ES-I3 (cell line): ENCODE results near the gene S100A6.

ENCODE experiments used
- H3K36me3 ChIP-seq: 2 replicates; pipeline ENCODE4 v1.6.1; 2013; ENCODE audit warnings: mild to moderate bottlenecking, low read length, control low read depth, moderate library complexity; ENCODE audit not compliant: insufficient read depth
- H3K4me1 ChIP-seq: 2 replicates; pipeline ENCODE4 v1.6.1; 2013; ENCODE audit warnings: mild to moderate bottlenecking, control low read depth, low read length; ENCODE audit not compliant: insufficient read depth
- H3K9ac ChIP-seq: 2 replicates; pipeline ENCODE4 v1.6.1; 2013; ENCODE audit warnings: low read depth, mild to moderate bottlenecking, low read length, moderate library complexity
- H3K9me3 ChIP-seq: 2 replicates; pipeline ENCODE4 v1.6.1; 2013; ENCODE audit warnings: mild to moderate bottlenecking, low read length, moderate library complexity; ENCODE audit not compliant: control insufficient read depth, insufficient read depth

Gene S100A6

GRCh38 chr1:153553830-153554541 lies 18.2 kb upstream of the S100A6 start:
- no peaks in the 10 kb centered on the region for H3K36me3 ChIP-seq
- H3K9ac ChIP-seq, result no peak overlapping the region
- H3K4me1 ChIP-seq, result peaks cover 31% of the 10 kb centered on the region
- no peaks in the 10 kb centered on the region for H3K9me3 ChIP-seq

GRCh38 chr1:153553096-153553495 lies 17.3 kb upstream of the S100A6 start:
- H3K9ac ChIP-seq, result no peak overlapping the region
- no peaks in the 10 kb centered on the region for H3K9me3 ChIP-seq
- H3K36me3 ChIP-seq, result no peaks in the 10 kb centered on the region
- H3K4me1 ChIP-seq, result peaks cover 38% of the 10 kb centered on the region

- peaks cover 43% of the 10 kb centered on the region for H3K4me1 ChIP-seq
- no peaks in the 10 kb centered on the region for H3K9me3 ChIP-seq
- no peaks in the 10 kb centered on the region for H3K36me3 ChIP-seq
- H3K9ac ChIP-seq, result no peak overlapping the region
Observed at GRCh38 chr1:153552335-153552734, 16.5 kb upstream of the S100A6 start.

GRCh38 chr1:153550827-153551500 lies 15.2 kb upstream of the S100A6 start:
- Histone ChIP-seq H3K36me3 (no peaks in the 10 kb centered on the region), H3K4me1 (peaks cover 55% of the 10 kb centered on the region), H3K9me3 (no peaks in the 10 kb centered on the region), H3K9ac (no peak overlapping the region)

GRCh38 chr1:153550398-153550758 lies 14.6 kb upstream of the S100A6 start:
- H3K9ac ChIP-seq, result no peak overlapping the region
- no peaks in the 10 kb centered on the region for H3K36me3 ChIP-seq
- H3K9me3 ChIP-seq, result no peaks in the 10 kb centered on the region
- H3K4me1 ChIP-seq, result peaks cover 59% of the 10 kb centered on the region

- no peaks in the 10 kb centered on the region for H3K36me3 ChIP-seq
- H3K9me3 ChIP-seq, result no peaks in the 10 kb centered on the region
- peaks cover 62% of the 10 kb centered on the region for H3K4me1 ChIP-seq
- H3K9ac ChIP-seq, result no peak overlapping the region
Observed at GRCh38 chr1:153549741-153550397, 14.1 kb upstream of the S100A6 start.

- Histone ChIP-seq H3K4me1 (peaks cover 67% of the 10 kb centered on the region), H3K36me3 (no peaks in the 10 kb centered on the region), H3K9me3 (no peaks in the 10 kb centered on the region), H3K9ac (no peak within 1 kb of the TSS)
Observed at GRCh38 chr1:153548722-153549688, 13.2 kb upstream of the S100A6 start, which contains the start of gene S100A3. Gene S100A3 (minus strand): TSS chr1:153549258. CDS start chr1:153548485, 773 bp downstream.

GRCh38 chr1:153547560-153548551 lies 12.1 kb upstream of the S100A6 start:
- Histone ChIP-seq H3K4me1 (peaks cover 60% of the 10 kb centered on the region), H3K9me3 (no peaks in the 10 kb centered on the region), H3K36me3 (no peaks in the 10 kb centered on the region), H3K9ac (no peak overlapping the region)

- Histone ChIP-seq H3K9ac (no peak overlapping the region), H3K9me3 (no peaks in the 10 kb centered on the region), H3K36me3 (no peaks in the 10 kb centered on the region), H3K4me1 (peaks cover 69% of the 10 kb centered on the region)
Observed at GRCh38 chr1:153546796-153547559, 11.2 kb upstream of the S100A6 start.

- Histone ChIP-seq H3K9me3 (no peaks in the 10 kb centered on the region), H3K9ac (no peak overlapping the region), H3K36me3 (no peaks in the 10 kb centered on the region), H3K4me1 (peaks cover 73% of the 10 kb centered on the region)
Observed at GRCh38 chr1:153546371-153546770, 10.6 kb upstream of the S100A6 start.

- Histone ChIP-seq H3K9me3 (no peaks in the 10 kb centered on the region), H3K4me1 (peaks cover 65% of the 10 kb centered on the region), H3K9ac (peak within 1 kb of the TSS; percentile 41), H3K36me3 (no peaks in the 10 kb centered on the region)
Observed at GRCh38 chr1:153545067-153546055, 9.6 kb upstream of the S100A6 start, which contains the start of gene S100A4. Gene S100A4 (minus strand): TSS chr1:153545806. CDS start chr1:153544794, 1,012 bp downstream.
